K562 (cell line): ENCODE results near the gene INPP5E. TPM values are rescaled to one million over a fixed set of nuclear protein-coding genes. Genes with fewer than 3 reads are reported as not detected.

ENCODE experiments used
- CUX1 ChIP-seq: fragments of 200-800 bp; sonication (Bioruptor generic); IDR thresholded peaks from 2 replicates; pipeline ENCODE4 v1.6.1; 2016; ENCODE audit warnings: missing genetic modification characterization, missing compliant biosample characterization
- GATAD2B ChIP-seq: fragments of 450-650 bp; IDR thresholded peaks from 2 replicates; pipeline ENCODE4 v1.6.1; 2017; ENCODE audit warnings: mild to moderate bottlenecking, borderline replicate concordance
- NR2C2 ChIP-seq, 2 experiments: fragments of 200-800 bp in 1 of 2; sonication (Bioruptor generic) in 1 of 2; sonication (generic) in 1 of 2; formaldehyde crosslinking in 1 of 2; IDR thresholded peaks; 2 replicates each; pipeline versions ENCODE4 v1.6.1 to v1.8.0; 2016 to 2022; ENCODE audit warnings: mild to moderate bottlenecking in 1 of 2, missing compliant biosample characterization in 1 of 2, missing genetic modification characterization in 1 of 2, missing genetic modification reagents in 1 of 2
- RCOR1 ChIP-seq, 2 experiments: IDR thresholded peaks; 2 replicates each; pipeline ENCODE4 v1.6.1; 2012; ENCODE audit warnings: low read depth in 2 of 2, low read length in 2 of 2, borderline replicate concordance in 1 of 2, improper control_type of control experiment in 1 of 2
- ZNF143 ChIP-seq: sonication (generic); formaldehyde crosslinking; IDR thresholded peaks from 2 replicates; pipeline ENCODE4 v1.9.0; 2022; ENCODE audit warnings: mild to moderate bottlenecking, missing genetic modification reagents
- ZNF174 ChIP-seq: fragments of 250-450 bp; sonication (Bioruptor Pico); IDR thresholded peaks from 2 replicates; pipeline ENCODE4 v1.4.0; 2020; ENCODE audit warnings: mild to moderate bottlenecking
- ZNF444 ChIP-seq: fragments of 250-450 bp; sonication (Bioruptor Pico); IDR thresholded peaks from 2 replicates; pipeline ENCODE4 v1.4.0; 2020; ENCODE audit warnings: mild to moderate bottlenecking, moderate library complexity
- polyA plus RNA-seq, 8 experiments: library from polyadenylated mRNA; depleted of rRNA in 4 of 8; stranded (reverse) in 5 of 8; unstranded in 3 of 8; fragments of >200 nt; fragmentation: Nextera tagmentation in 2 of 8; fragmentation: Illumina TruSeq in 1 of 8; extraction: Ambion mirVana in 2 of 8; extraction: Trizol in 1 of 8; gene quantifications; 2 replicates each; pipeline versions ENCODE4 v1.2.1 to v1.2.3, GENCODE V29; 2011 to 2014; ENCODE audit warnings: inconsistent platforms in 1 of 8, missing spikeins in 1 of 8
- total RNA-seq, 7 experiments: library from RNA; depleted of rRNA in 6 of 7; stranded (reverse); fragments of >200 nt in 6 of 7; fragmentation: Illumina TruSeq in 2 of 7; extraction: Trizol in 2 of 7; gene quantifications; 2 replicates each; pipeline versions ENCODE4 v1.2.1 to v1.2.3, GENCODE V29; 2011 to 2021; ENCODE audit warnings: low replicate concordance in 1 of 7
- TF ChIP-seq, protein P1 (sequence below): fragments of 200-600 bp; sonication (generic); IDR thresholded peaks from one replicate; pipeline ENCODE4 v1.6.1; 2012; ENCODE audit warnings: mild to moderate bottlenecking, low read depth, low read length, inconsistent platforms

Gene INPP5E
- total and polyA plus RNA-seq, 9 of the 15 experiments (the other 6 are each of a cell fraction or from before 2014, with no cell fraction given): 0.38 to 17.4 (median 4.9) TPM

GRCh38 chr9:136381311-136381710, 58.3 kb downstream of the INPP5E start (continued):
- TF ChIP-seq, protein P1, sequence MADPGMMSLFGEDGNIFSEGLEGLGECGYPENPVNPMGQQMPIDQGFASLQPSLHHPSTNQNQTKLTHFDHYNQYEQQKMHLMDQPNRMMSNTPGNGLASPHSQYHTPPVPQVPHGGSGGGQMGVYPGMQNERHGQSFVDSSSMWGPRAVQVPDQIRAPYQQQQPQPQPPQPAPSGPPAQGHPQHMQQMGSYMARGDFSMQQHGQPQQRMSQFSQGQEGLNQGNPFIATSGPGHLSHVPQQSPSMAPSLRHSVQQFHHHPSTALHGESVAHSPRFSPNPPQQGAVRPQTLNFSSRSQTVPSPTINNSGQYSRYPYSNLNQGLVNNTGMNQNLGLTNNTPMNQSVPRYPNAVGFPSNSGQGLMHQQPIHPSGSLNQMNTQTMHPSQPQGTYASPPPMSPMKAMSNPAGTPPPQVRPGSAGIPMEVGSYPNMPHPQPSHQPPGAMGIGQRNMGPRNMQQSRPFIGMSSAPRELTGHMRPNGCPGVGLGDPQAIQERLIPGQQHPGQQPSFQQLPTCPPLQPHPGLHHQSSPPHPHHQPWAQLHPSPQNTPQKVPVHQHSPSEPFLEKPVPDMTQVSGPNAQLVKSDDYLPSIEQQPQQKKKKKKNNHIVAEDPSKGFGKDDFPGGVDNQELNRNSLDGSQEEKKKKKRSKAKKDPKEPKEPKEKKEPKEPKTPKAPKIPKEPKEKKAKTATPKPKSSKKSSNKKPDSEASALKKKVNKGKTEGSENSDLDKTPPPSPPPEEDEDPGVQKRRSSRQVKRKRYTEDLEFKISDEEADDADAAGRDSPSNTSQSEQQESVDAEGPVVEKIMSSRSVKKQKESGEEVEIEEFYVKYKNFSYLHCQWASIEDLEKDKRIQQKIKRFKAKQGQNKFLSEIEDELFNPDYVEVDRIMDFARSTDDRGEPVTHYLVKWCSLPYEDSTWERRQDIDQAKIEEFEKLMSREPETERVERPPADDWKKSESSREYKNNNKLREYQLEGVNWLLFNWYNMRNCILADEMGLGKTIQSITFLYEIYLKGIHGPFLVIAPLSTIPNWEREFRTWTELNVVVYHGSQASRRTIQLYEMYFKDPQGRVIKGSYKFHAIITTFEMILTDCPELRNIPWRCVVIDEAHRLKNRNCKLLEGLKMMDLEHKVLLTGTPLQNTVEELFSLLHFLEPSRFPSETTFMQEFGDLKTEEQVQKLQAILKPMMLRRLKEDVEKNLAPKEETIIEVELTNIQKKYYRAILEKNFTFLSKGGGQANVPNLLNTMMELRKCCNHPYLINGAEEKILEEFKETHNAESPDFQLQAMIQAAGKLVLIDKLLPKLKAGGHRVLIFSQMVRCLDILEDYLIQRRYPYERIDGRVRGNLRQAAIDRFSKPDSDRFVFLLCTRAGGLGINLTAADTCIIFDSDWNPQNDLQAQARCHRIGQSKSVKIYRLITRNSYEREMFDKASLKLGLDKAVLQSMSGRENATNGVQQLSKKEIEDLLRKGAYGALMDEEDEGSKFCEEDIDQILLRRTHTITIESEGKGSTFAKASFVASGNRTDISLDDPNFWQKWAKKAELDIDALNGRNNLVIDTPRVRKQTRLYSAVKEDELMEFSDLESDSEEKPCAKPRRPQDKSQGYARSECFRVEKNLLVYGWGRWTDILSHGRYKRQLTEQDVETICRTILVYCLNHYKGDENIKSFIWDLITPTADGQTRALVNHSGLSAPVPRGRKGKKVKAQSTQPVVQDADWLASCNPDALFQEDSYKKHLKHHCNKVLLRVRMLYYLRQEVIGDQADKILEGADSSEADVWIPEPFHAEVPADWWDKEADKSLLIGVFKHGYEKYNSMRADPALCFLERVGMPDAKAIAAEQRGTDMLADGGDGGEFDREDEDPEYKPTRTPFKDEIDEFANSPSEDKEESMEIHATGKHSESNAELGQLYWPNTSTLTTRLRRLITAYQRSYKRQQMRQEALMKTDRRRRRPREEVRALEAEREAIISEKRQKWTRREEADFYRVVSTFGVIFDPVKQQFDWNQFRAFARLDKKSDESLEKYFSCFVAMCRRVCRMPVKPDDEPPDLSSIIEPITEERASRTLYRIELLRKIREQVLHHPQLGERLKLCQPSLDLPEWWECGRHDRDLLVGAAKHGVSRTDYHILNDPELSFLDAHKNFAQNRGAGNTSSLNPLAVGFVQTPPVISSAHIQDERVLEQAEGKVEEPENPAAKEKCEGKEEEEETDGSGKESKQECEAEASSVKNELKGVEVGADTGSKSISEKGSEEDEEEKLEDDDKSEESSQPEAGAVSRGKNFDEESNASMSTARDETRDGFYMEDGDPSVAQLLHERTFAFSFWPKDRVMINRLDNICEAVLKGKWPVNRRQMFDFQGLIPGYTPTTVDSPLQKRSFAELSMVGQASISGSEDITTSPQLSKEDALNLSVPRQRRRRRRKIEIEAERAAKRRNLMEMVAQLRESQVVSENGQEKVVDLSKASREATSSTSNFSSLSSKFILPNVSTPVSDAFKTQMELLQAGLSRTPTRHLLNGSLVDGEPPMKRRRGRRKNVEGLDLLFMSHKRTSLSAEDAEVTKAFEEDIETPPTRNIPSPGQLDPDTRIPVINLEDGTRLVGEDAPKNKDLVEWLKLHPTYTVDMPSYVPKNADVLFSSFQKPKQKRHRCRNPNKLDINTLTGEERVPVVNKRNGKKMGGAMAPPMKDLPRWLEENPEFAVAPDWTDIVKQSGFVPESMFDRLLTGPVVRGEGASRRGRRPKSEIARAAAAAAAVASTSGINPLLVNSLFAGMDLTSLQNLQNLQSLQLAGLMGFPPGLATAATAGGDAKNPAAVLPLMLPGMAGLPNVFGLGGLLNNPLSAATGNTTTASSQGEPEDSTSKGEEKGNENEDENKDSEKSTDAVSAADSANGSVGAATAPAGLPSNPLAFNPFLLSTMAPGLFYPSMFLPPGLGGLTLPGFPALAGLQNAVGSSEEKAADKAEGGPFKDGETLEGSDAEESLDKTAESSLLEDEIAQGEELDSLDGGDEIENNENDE: no peak
- TF ChIP-seq RCOR1 (IDR thresholded peaks at IDR 0.05; ENCODE audit: borderline replicate concordance in 1 of 2, low read depth in 2 of 2, low read length in 2 of 2): no peak
- no peak for TF ChIP-seq GATAD2B
- no peak for TF ChIP-seq ZNF444
- TF ChIP-seq ZNF143 (CRISPR knock-in tag): no peak
- no peak for TF ChIP-seq ZNF174
- TF ChIP-seq NR2C2 (CRISPR knock-in tag; IDR thresholded peaks at IDR 0.05): no peak
- TF ChIP-seq NR2C2 (tag; IDR thresholded peaks at IDR 0.05): no peak
- TF ChIP-seq CUX1 (CRISPR knock-in tag): no peak
- TF ChIP-seq, all 486 proteins: peak for 0
